ENCODE results near the gene RREB1. TPM values are rescaled to one million over a fixed set of nuclear protein-coding genes. Genes with fewer than 3 reads are reported as not detected.
"Not testable (repeated sequence)": the region's sequence is repeated elsewhere in the genome, so short reads cannot be mapped to it uniquely, and the experiment has no call there.

The RREB1 gene
- total and polyA plus RNA-seq, 9 donors, result 7.3 to 64.4 (median 50.1) TPM

DNA sequence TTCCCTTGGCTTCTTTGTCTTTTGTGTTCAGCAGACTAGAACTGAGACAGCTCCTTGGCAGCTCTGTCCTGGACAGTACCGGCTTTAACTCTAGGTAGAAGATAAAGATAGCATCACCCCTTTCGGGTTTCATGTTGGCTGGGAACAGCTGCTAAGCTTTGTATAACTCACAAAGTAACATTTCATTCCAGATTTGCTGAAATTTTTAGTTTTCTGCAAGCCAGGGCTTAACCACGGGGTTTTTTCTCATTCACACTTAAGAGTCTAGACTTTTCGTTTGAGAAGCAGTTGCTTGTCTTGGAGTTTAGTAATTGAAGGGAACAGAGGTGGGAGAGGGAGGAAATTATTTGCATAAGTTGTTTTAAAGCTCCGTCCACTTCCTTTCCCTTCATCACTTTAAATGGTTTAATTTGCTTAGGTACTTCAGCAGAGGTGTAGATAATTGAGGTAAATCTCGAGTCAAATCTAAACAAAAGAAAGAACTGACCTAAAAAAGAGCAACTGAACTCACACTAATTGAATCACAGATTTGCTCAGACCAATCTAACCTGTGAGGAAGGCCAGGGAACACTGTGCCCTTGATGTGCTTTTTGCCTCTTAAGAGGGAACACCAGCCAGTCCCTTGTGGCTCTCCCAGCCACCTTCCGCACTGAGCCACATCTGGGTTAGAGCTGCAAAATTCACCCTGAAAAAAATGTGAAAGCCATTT is 48.3 kb downstream of the RREB1 start:
- H3K36me3 ChIP-seq, result no peaks in the 10 kb centered on the region
- no peak for DNase-seq
- WGBS, 3 donors, result 43 to 44% (median 43%) methylated on average over 7 of the region's 7 CpGs
- TF ChIP-seq POLR2A (IDR thresholded peaks at IDR 0.05), result no peak
- TF ChIP-seq EP300 (IDR thresholded peaks at IDR 0.05), result no peak
- no peak for TF ChIP-seq CTCF (IDR thresholded peaks at IDR 0.05)
- no peaks in the 10 kb centered on the region for H3K9me3 ChIP-seq
- no peak overlapping the region for H3K27ac ChIP-seq
- intact Hi-C loops (cut with DNase I), result no loop called here
- H3K4me1 ChIP-seq (ENCODE audit: insufficient read depth), result peaks cover 8% of the 10 kb centered on the region
- no peak overlapping the region for H3K4me3 ChIP-seq
- H3K27me3 ChIP-seq, result no peaks in the 10 kb centered on the region

- intact Hi-C loops (cut with DNase I), result no loop called here
- Histone ChIP-seq H3K4me1 (ENCODE audit: insufficient read depth) (peaks cover 8% of the 10 kb centered on the region), H3K27me3 (no peaks in the 10 kb centered on the region), H3K36me3 (no peaks in the 10 kb centered on the region), H3K9me3 (no peaks in the 10 kb centered on the region), H3K27ac (no peak overlapping the region), H3K4me3 (no peak overlapping the region)
- no peak for DNase-seq
- 46 to 56% (median 48%) methylated on average over 11 of the region's 11 CpGs for WGBS, 3 donors
- TF ChIP-seq POLR2A (IDR thresholded peaks at IDR 0.05) (no peak), EP300 (IDR thresholded peaks at IDR 0.05) (no peak), CTCF (IDR thresholded peaks at IDR 0.05) (no peak)
Observed at GRCh38 chr6:7156643-7157278, 49.0 kb downstream of the RREB1 start.

- H3K27ac ChIP-seq; DNase-seq; H3K27me3 ChIP-seq; H3K36me3 ChIP-seq; H3K4me3 ChIP-seq; intact Hi-C loops (cut with DNase I); H3K9me3 ChIP-seq: not testable (repeated sequence)
- H3K4me1 ChIP-seq (ENCODE audit: insufficient read depth), result peaks cover 12% of the 10 kb centered on the region
- 93 to 94% (median 93%) methylated on average over 7 of the region's 7 CpGs for WGBS, 3 donors
Observed at GRCh38 chr6:7157307-7157706, 49.5 kb downstream of the RREB1 start.

GRCh38 chr6:7157752-7158616 is 50.2 kb downstream of the RREB1 start:
- intact Hi-C loops (cut with DNase I), result no loop called here
- Histone ChIP-seq H3K4me1 (ENCODE audit: insufficient read depth) (peaks cover 12% of the 10 kb centered on the region), H3K27me3 (no peaks in the 10 kb centered on the region), H3K27ac (no peak overlapping the region), H3K9me3 (no peaks in the 10 kb centered on the region), H3K36me3 (no peaks in the 10 kb centered on the region), H3K4me3 (no peak overlapping the region)
- TF ChIP-seq EP300 (IDR thresholded peaks at IDR 0.05) (no peak), CTCF (IDR thresholded peaks at IDR 0.05) (no peak), POLR2A (IDR thresholded peaks at IDR 0.05) (no peak)
- DNase-seq, result no peak
- 60 to 72% (median 67%) methylated on average over 6 of the region's 6 CpGs for WGBS, 3 donors
